Measurements from ENCODE around the gene PRKCE.

DNA sequence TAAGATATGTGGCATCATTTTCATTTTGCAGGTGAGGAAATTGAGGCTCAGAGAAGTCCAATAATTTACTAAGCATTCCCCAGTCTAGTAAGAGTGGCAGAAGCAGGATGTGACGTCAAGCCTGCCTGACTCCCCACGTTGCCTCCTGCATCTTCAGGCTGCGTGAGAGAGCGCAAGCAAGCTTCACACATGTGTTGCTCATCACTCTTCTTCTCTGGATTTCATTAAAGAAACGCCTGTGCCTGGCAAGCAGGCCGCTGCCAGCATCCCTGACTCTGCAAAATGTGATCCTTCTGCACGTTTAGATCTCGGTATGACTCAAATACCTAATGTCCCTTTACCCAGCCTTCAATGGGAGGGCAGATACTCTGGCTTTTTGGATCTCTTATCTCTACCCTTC is 96.8 kb downstream of the PRKCE start:
- TF ChIP-seq, protein P1, sequence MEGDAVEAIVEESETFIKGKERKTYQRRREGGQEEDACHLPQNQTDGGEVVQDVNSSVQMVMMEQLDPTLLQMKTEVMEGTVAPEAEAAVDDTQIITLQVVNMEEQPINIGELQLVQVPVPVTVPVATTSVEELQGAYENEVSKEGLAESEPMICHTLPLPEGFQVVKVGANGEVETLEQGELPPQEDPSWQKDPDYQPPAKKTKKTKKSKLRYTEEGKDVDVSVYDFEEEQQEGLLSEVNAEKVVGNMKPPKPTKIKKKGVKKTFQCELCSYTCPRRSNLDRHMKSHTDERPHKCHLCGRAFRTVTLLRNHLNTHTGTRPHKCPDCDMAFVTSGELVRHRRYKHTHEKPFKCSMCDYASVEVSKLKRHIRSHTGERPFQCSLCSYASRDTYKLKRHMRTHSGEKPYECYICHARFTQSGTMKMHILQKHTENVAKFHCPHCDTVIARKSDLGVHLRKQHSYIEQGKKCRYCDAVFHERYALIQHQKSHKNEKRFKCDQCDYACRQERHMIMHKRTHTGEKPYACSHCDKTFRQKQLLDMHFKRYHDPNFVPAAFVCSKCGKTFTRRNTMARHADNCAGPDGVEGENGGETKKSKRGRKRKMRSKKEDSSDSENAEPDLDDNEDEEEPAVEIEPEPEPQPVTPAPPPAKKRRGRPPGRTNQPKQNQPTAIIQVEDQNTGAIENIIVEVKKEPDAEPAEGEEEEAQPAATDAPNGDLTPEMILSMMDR (IDR thresholded peaks at IDR 0.05) = no peak
- no peak for TF ChIP-seq EZH2 (IDR thresholded peaks at IDR 0.05; ENCODE audit: borderline replicate concordance, insufficient read depth, low read depth, low read length, poor library complexity, severe bottlenecking)
